ENCODE results near the gene FUBP3. TPM values are rescaled to one million over a fixed set of nuclear protein-coding genes. Genes with fewer than 3 reads are reported as not detected.
A peak's percentile ranks its signal among the peaks of the same experiment; 100 is the strongest.

FUBP3 gene
- total and polyA plus RNA-seq, 5 experiments from 2014 or later, result 27.4 to 51.6 (median 34.9) TPM

- POLR2A ChIA-PET, result no interaction called here
- Mint-ChIP-seq H3K4me3 (no peak overlapping the region), H3K4me1 (no peaks in the 10 kb centered on the region), H3K27me3 (peaks cover 6 to 23% (median 18%) of the 10 kb centered on the region in 5 donors), H3K27ac (no peak overlapping the region), H3K9me3 (peaks cover 0 to 7% (median 2%) of the 10 kb centered on the region in 9 donors), H3K36me3 (peaks cover 0 to 3% (median 0%) of the 10 kb centered on the region in 3 donors)
- no peak for DNase-seq
- no peak for ATAC-seq
These were observed 71.8 kb downstream of the FUBP3 start for GRCh38 chr9:130651221-130651620.

- Mint-ChIP-seq H3K27me3 (peaks cover 6 to 25% (median 23%) of the 10 kb centered on the region in 5 donors), H3K27ac (peak overlapping the region in 1 of 10 donors; percentile 34), H3K36me3 (no peaks in the 10 kb centered on the region), H3K4me1 (no peaks in the 10 kb centered on the region), H3K4me3 (no peak overlapping the region), H3K9me3 (peaks cover 0 to 5% (median 0%) of the 10 kb centered on the region in 9 donors)
- POLR2A ChIA-PET, result no interaction called here
- DNase-seq, result peak in 1 of 10 donors; percentile 41
- ATAC-seq, result no peak
These were observed 72.4 kb downstream of the FUBP3 start for GRCh38 chr9:130651752-130652151.

DNA sequence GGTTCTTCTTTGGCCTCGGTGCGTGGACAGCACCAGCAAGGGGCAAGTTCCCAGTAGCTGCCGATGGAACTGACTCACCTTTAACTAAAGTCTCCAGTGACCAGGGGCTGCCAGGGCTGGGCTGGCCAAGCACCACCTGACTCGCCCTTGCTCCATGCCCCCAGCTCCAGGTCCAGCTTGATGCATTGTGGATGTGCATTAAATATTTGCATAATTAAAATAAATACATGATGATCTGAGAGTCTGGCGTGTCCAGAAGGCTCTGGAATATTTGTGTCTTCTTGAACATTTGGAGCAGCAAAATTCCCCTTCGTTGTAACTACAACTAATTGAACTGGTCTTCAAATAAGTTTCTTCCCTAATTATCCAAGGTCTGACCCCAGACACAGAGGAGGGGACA, 75.5 kb downstream of the FUBP3 start:
- Mint-ChIP-seq H3K4me3 (no peak overlapping the region), H3K27ac (no peak overlapping the region), H3K27me3 (peaks cover 16 to 46% (median 36%) of the 10 kb centered on the region in 5 donors), H3K36me3 (peaks cover 0 to 4% (median 0%) of the 10 kb centered on the region in 3 donors), H3K4me1 (peaks cover 0 to 5% (median 4%) of the 10 kb centered on the region in 4 donors), H3K9me3 (no peaks in the 10 kb centered on the region)
- DNase-seq (peak in 1 of 10 donors; percentile 38), ATAC-seq (no peak)
- POLR2A ChIA-PET, result no interaction called here

- H3K9me3 Mint-ChIP-seq, result no peaks in the 10 kb centered on the region
- peaks cover 9 to 28% (median 18%) of the 10 kb centered on the region in 4 donors for H3K4me1 Mint-ChIP-seq
- peak in 1 of 10 donors; percentile 18 for DNase-seq
- POLR2A ChIA-PET, result no interaction called here
- H3K27ac Mint-ChIP-seq, result peak overlapping the region in 1 of 10 donors; percentile 90
- H3K36me3 Mint-ChIP-seq, result peaks cover 0 to 11% (median 0%) of the 10 kb centered on the region in 3 donors
- H3K4me3 Mint-ChIP-seq, result peak overlapping the region in 5 of 10 donors; percentile 26 to 81 (median 39)
- no peak for ATAC-seq
- H3K27me3 Mint-ChIP-seq, result peaks cover 24 to 80% (median 51%) of the 10 kb centered on the region in 5 donors
These were observed 79.7 kb downstream of the FUBP3 start for GRCh38 chr9:130658893-130659698.

GRCh38 chr9:130659699-130660248, 80.4 kb downstream of the FUBP3 start:
- DNase-seq, result no peak
- H3K4me3 Mint-ChIP-seq, result peak overlapping the region in 4 of 10 donors; percentile 10 to 81 (median 70)
- H3K4me1 Mint-ChIP-seq, result peaks cover 9 to 28% (median 19%) of the 10 kb centered on the region in 4 donors
- no peaks in the 10 kb centered on the region for H3K9me3 Mint-ChIP-seq
- POLR2A ChIA-PET, result no interaction called here
- H3K36me3 Mint-ChIP-seq, result peaks cover 0 to 11% (median 0%) of the 10 kb centered on the region in 3 donors
- peak overlapping the region in 1 of 10 donors; percentile 59 for H3K27ac Mint-ChIP-seq
- H3K27me3 Mint-ChIP-seq, result peaks cover 24 to 83% (median 53%) of the 10 kb centered on the region in 5 donors
- ATAC-seq, result no peak

DNA sequence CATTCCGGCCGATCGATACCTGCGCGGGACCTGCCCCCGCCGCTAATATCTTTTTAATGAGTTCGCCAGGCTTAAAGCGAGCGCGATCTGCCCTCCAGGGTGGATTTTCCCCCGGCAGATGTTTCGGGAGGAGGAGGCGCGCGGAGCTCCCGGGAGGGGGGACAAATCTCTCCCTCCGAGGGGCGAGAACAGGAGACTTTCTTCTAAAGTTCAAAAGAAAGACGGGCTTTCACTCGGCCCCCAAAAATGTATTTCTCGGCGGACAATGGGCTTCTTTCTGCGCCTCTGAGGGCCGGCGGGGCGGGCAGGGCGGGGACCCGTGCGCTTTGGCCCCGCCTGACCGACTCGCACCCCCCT, 80.9 kb downstream of the FUBP3 start:
- Mint-ChIP-seq H3K4me1 (peaks cover 10 to 29% (median 21%) of the 10 kb centered on the region in 4 donors), H3K4me3 (peak overlapping the region in 6 of 10 donors; percentile 30 to 81 (median 45)), H3K36me3 (peaks cover 0 to 11% (median 0%) of the 10 kb centered on the region in 3 donors), H3K9me3 (no peaks in the 10 kb centered on the region), H3K27me3 (peaks cover 22 to 87% (median 54%) of the 10 kb centered on the region in 5 donors), H3K27ac (no peak overlapping the region)
- DNase-seq (no peak), ATAC-seq (no peak)
- POLR2A ChIA-PET, result no interaction called here

GRCh38 chr9:130660683-130661450, 81.5 kb downstream of the FUBP3 start:
- Mint-ChIP-seq H3K27ac (no peak overlapping the region), H3K9me3 (no peaks in the 10 kb centered on the region), H3K4me1 (peaks cover 11 to 33% (median 26%) of the 10 kb centered on the region in 4 donors), H3K27me3 (peaks cover 25 to 87% (median 56%) of the 10 kb centered on the region in 5 donors), H3K4me3 (peak overlapping the region in 4 of 10 donors; percentile 18 to 81 (median 54)), H3K36me3 (peaks cover 0 to 11% (median 0%) of the 10 kb centered on the region in 3 donors)
- ATAC-seq (no peak), DNase-seq (no peak)
- POLR2A ChIA-PET, result no interaction called here

- H3K36me3 Mint-ChIP-seq, result peaks cover 0 to 11% (median 0%) of the 10 kb centered on the region in 3 donors
- ATAC-seq, result no peak
- POLR2A ChIA-PET, result interaction anchor here (0.6 kb wide), 1 partner anchor 784 kb away, joined by 3 read pairs; no protein-coding TSS in a partner anchor
- peaks cover 25 to 83% (median 51%) of the 10 kb centered on the region in 5 donors for H3K27me3 Mint-ChIP-seq
- peaks cover 11 to 33% (median 27%) of the 10 kb centered on the region in 4 donors for H3K4me1 Mint-ChIP-seq
- no peaks in the 10 kb centered on the region for H3K9me3 Mint-ChIP-seq
- peak overlapping the region in 7 of 10 donors; percentile 22 to 81 (median 36) for H3K4me3 Mint-ChIP-seq
- no peak overlapping the region for H3K27ac Mint-ChIP-seq
- DNase-seq, result no peak
These were observed 82.2 kb downstream of the FUBP3 start for GRCh38 chr9:130661451-130662098.

DNA sequence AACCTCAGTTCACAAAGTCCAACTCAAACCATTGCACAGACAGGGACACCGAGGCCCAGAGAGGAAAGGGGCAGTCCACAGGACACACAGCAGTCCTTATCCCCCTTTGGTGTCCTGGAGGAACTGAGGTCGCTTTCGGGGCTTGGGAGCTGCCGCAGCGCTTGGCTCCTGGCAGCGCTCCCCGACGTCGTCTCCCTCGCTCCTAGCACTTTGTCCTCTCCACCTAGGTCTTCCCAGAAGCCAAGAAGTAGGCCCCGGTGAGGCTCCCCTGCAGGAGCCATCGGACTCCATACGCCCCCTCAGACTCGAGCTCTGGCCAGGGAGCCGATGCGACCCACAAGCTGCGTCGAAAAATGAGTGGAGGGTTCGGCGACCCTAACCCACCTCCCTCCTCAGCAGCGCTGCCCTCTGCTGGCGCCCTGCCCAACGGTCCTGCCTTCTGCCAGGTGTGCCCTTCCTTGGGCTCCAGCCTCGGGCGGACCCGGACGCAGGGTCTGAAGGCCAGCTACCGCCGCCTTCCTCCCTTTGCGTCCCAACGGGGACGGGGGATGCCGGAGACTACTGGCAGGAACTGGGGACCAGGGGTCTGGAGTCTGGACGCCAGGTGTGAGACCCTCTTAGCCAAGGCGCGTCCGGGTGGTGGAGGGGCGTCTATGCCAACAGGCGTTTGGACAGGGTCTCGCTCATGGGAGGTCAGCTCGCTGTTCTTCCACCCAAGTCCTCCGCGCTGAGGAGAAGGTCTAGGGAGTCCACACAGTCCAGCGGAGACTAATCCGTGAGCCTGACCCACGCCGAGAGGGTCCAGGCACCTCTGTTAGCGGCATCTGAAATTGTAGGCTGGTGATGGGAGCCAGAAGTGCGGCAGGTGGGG, 83.0 kb downstream of the FUBP3 start:
- Mint-ChIP-seq H3K4me3 (peak overlapping the region; percentile 54 to 87 (median 70)), H3K4me1 (peaks cover 11 to 35% (median 27%) of the 10 kb centered on the region in 4 donors), H3K27me3 (peaks cover 19 to 81% (median 50%) of the 10 kb centered on the region in 5 donors), H3K27ac (peak overlapping the region in 1 of 10 donors; percentile 20), H3K9me3 (no peaks in the 10 kb centered on the region), H3K36me3 (peaks cover 0 to 11% (median 0%) of the 10 kb centered on the region in 3 donors)
- DNase-seq (no peak), ATAC-seq (no peak)
- POLR2A ChIA-PET, result interaction anchor here (0.6 kb wide), 1 partner anchor 783 kb away, joined by 3 read pairs; no protein-coding TSS in a partner anchor

- H3K9me3 Mint-ChIP-seq, result no peaks in the 10 kb centered on the region
- H3K4me1 Mint-ChIP-seq, result peaks cover 11 to 35% (median 27%) of the 10 kb centered on the region in 4 donors
- H3K27ac Mint-ChIP-seq, result no peak overlapping the region
- peak overlapping the region; percentile 54 to 87 (median 70) for H3K4me3 Mint-ChIP-seq
- POLR2A ChIA-PET, result no interaction called here
- peaks cover 0 to 11% (median 0%) of the 10 kb centered on the region in 3 donors for H3K36me3 Mint-ChIP-seq
- DNase-seq, result no peak
- peaks cover 19 to 81% (median 50%) of the 10 kb centered on the region in 5 donors for H3K27me3 Mint-ChIP-seq
- peak in 1 of 2 donors; percentile 41 for ATAC-seq
These were observed 83.5 kb downstream of the FUBP3 start for GRCh38 chr9:130662970-130663257.

DNA sequence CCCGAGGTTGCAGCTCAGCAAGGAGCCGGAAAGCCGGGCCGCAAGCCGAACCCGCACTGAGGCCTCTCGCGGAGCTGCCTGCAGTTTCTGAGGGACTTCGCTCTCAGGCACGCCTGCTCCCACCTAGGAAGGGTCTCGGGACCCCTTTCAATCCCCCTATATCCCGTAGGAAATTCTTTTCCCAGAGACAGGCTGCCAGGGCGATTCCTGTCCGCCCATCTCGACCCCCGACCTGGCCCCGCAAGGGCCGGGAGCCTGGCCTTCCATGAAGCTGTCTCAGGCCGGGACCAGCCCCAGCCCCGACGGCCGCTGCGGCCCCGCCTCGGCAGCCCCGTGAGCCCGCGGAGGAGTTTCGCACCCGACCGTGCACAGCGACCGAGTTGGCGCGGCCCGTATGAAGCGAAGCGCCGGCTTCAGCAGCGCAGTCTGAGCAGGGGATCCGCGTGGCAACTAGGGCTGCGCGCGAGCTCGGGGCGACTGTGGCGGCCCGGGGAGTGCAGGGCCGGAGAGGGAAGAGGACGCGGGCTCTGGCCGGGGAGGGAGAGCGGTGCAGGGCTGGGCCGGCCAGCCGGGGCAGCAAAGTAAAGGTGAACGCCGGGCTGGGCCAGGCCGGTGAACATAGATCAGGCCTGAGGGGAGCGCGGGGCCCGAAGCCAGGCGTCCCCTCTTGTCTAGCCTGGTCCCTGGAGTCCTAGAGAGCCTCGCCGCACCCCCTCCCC, 84.0 kb downstream of the FUBP3 start:
- Mint-ChIP-seq H3K9me3 (no peaks in the 10 kb centered on the region), H3K4me3 (peak overlapping the region; percentile 54 to 87 (median 70)), H3K27ac (no peak overlapping the region), H3K4me1 (peaks cover 11 to 34% (median 27%) of the 10 kb centered on the region in 4 donors), H3K27me3 (peaks cover 18 to 81% (median 50%) of the 10 kb centered on the region in 5 donors), H3K36me3 (peaks cover 0 to 11% (median 0%) of the 10 kb centered on the region in 3 donors)
- DNase-seq, result no peak
- POLR2A ChIA-PET, result no interaction called here
- peak; percentile 67 to 68 for ATAC-seq
